OCI-LY7 (cell line): ENCODE measurements around the gene SLC25A15. TPM values are rescaled to one million over a fixed set of nuclear protein-coding genes. Genes with fewer than 3 reads are reported as not detected.

Source experiments
- BruUV-seq: library from RNA; stranded (reverse); fragments of 400-500 nt; replicated peaks from 2 replicates; lab custom pipeline; 2021; lab: Mats Ljungman, UMichigan
- CTCF ChIA-PET: fragments of 300-600 bp; sonication (Branson Sonifier 250); formaldehyde crosslinking; loops from one replicate; lab custom pipeline; 2022; ENCODE audit warnings: antibody characterized with exemption; ENCODE audit not compliant: unreplicated experiment; lab: Charles Lee
- POLR2A ChIA-PET: fragments of 300-600 bp; sonication (Branson Sonifier 250); formaldehyde crosslinking; loops from one replicate; lab custom pipeline; 2022; ENCODE audit warnings: antibody characterized with exemption; lab: Charles Lee
- DNase-seq: peaks from one replicate; pipeline ENCODE4 v3.0.0-alpha.2; 2015; ENCODE audit warnings: low spot score
- H2AFZ ChIP-seq: fragments of 200-600 bp; sonication (generic), shearing (Covaris generic); 2 replicates; pipeline ENCODE4 v1.6.1; 2014; ENCODE audit warnings: mild to moderate bottlenecking, antibody characterized with exemption, low read length, moderate library complexity
- H3K27ac ChIP-seq: fragments of 200-600 bp; sonication (generic); 2 replicates; pipeline ENCODE4 v1.5.1; 2014; ENCODE audit warnings: mixed run types, low read depth, mild to moderate bottlenecking, moderate library complexity, low read length, inconsistent platforms; ENCODE audit not compliant: poor library complexity, severe bottlenecking
- H3K36me3 ChIP-seq: fragments of 200-600 bp; sonication (generic); 2 replicates; pipeline ENCODE4 v1.6.1; 2014; ENCODE audit warnings: mild to moderate bottlenecking, antibody characterized with exemption, low read length, moderate library complexity, mixed read lengths; ENCODE audit not compliant: insufficient read depth
- H3K4me1 ChIP-seq: fragments of 200-600 bp; sonication (generic); 2 replicates; pipeline ENCODE4 v1.5.1; 2014; ENCODE audit warnings: mild to moderate bottlenecking, low read length; ENCODE audit not compliant: insufficient read depth, poor library complexity, severe bottlenecking
- H3K4me2 ChIP-seq: fragments of 200-600 bp; sonication (generic); 2 replicates; pipeline ENCODE4 v1.6.1; 2014; ENCODE audit warnings: mild to moderate bottlenecking, low read length
- H3K4me3 ChIP-seq: fragments of 200-600 bp; sonication (generic); 2 replicates; pipeline ENCODE4 v1.5.1; 2014; ENCODE audit warnings: mild to moderate bottlenecking, low read depth, low read length; ENCODE audit not compliant: poor library complexity, severe bottlenecking
- H3K79me2 ChIP-seq: fragments of 200-600 bp; sonication (generic); 2 replicates; pipeline ENCODE4 v1.6.1; 2016; ENCODE audit warnings: low read depth, mild to moderate bottlenecking, low read length, moderate library complexity, mixed read lengths; ENCODE audit not compliant: insufficient read depth
- H3K9me2 ChIP-seq: fragments of 200-600 bp; sonication (generic); 2 replicates; pipeline ENCODE4 v1.6.1; 2016; ENCODE audit warnings: mild to moderate bottlenecking, low read length, mixed read lengths; ENCODE audit not compliant: insufficient read depth
- H3K9me3 ChIP-seq: fragments of 200-600 bp; sonication (generic); 2 replicates; pipeline ENCODE4 v1.6.1; 2014; ENCODE audit warnings: mild to moderate bottlenecking, mixed run types, low read length, mixed read lengths
- H4K20me1 ChIP-seq: fragments of 200-600 bp; sonication (generic); 2 replicates; pipeline ENCODE4 v1.6.1; 2014; ENCODE audit warnings: mild to moderate bottlenecking, antibody characterized with exemption, low read length, moderate library complexity, mixed read lengths; ENCODE audit not compliant: insufficient read depth
- EZH2phosphoT487 ChIP-seq: fragments of 200-600 bp; sonication (generic); IDR thresholded peaks from 2 replicates; pipeline ENCODE4 v1.6.1; 2018; ENCODE audit warnings: low read depth, borderline replicate concordance, mild to moderate bottlenecking, mixed run types, antibody characterized with exemption, low read length, moderate library complexity, mixed read lengths
- intact Hi-C: fragments of 100-400 bp; cut with micrococcal nuclease; formaldehyde crosslinking; loops from one replicate; pipeline ENCODE4 v1.10.0; 2022; ENCODE audit not compliant: unreplicated experiment
- total RNA-seq, 2 experiments: library from RNA; depleted of rRNA in 1 of 2; stranded (reverse); fragments of >200 nt in 1 of 2; shearing (Covaris generic) in 1 of 2; gene quantifications; 2 replicates each; pipeline ENCODE4 v1.2.3, GENCODE V29; 2014 to 2022
- TF ChIP-seq, protein P1 (sequence below): fragments of 200-600 bp; sonication (generic); conservative IDR thresholded peaks from 2 replicates; pipeline ENCODE4 v1.5.1; 2014; ENCODE audit warnings: mild to moderate bottlenecking, antibody characterized with exemption, low read length, moderate library complexity, mixed read lengths

SLC25A15 gene
- total RNA-seq, 2 experiments from 2014 or later = 56.3 to 71.0 TPM

DNA sequence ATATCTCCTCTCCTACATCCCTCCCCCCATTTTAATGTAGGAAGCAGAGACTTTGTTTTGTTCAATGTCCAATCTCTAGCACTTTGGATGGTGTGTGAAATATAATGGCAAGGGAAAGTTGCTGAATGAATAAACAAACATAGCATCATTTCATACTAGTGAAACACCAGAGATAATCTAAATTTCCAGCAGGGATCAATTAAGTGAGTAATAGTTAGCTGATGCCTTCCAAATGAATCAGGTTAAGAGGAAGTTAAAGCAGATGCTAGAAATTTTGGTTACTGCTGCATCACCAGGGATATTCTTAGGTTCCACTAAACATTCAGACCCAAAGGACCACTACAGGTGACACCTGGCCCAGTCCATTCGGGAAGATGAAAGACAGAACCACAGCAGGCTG lies 26.6 kb upstream of the SLC25A15 start:
- CTCF ChIA-PET = no interaction called here
- peaks cover 60% of the 10 kb centered on the region for H3K79me2 ChIP-seq
- peaks cover 77% of the 10 kb centered on the region for H3K4me1 ChIP-seq
- POLR2A ChIA-PET = interaction anchor here (1.2 to 1.6 kb wide), 3 partner anchors 61 to 304 kb away, joined by 3 to 5 read pairs (median 4); no protein-coding TSS in a partner anchor
- TF ChIP-seq, protein P1, sequence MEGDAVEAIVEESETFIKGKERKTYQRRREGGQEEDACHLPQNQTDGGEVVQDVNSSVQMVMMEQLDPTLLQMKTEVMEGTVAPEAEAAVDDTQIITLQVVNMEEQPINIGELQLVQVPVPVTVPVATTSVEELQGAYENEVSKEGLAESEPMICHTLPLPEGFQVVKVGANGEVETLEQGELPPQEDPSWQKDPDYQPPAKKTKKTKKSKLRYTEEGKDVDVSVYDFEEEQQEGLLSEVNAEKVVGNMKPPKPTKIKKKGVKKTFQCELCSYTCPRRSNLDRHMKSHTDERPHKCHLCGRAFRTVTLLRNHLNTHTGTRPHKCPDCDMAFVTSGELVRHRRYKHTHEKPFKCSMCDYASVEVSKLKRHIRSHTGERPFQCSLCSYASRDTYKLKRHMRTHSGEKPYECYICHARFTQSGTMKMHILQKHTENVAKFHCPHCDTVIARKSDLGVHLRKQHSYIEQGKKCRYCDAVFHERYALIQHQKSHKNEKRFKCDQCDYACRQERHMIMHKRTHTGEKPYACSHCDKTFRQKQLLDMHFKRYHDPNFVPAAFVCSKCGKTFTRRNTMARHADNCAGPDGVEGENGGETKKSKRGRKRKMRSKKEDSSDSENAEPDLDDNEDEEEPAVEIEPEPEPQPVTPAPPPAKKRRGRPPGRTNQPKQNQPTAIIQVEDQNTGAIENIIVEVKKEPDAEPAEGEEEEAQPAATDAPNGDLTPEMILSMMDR = no peak
- H3K36me3 ChIP-seq = peaks cover 61% of the 10 kb centered on the region
- no peak for DNase-seq
- H4K20me1 ChIP-seq = no peaks in the 10 kb centered on the region
- H3K9me2 ChIP-seq = no peaks in the 10 kb centered on the region
- no TSS peak for BruUV-seq
- peak overlapping the region; percentile 61 for H3K27ac ChIP-seq
- H3K9me3 ChIP-seq = no peaks in the 10 kb centered on the region
- H2AFZ ChIP-seq = no peak overlapping the region
- intact Hi-C loops = no loop called here
- H3K4me2 ChIP-seq = peak overlapping the region; percentile 57
- peak overlapping the region; percentile 0 for H3K4me3 ChIP-seq

DNA sequence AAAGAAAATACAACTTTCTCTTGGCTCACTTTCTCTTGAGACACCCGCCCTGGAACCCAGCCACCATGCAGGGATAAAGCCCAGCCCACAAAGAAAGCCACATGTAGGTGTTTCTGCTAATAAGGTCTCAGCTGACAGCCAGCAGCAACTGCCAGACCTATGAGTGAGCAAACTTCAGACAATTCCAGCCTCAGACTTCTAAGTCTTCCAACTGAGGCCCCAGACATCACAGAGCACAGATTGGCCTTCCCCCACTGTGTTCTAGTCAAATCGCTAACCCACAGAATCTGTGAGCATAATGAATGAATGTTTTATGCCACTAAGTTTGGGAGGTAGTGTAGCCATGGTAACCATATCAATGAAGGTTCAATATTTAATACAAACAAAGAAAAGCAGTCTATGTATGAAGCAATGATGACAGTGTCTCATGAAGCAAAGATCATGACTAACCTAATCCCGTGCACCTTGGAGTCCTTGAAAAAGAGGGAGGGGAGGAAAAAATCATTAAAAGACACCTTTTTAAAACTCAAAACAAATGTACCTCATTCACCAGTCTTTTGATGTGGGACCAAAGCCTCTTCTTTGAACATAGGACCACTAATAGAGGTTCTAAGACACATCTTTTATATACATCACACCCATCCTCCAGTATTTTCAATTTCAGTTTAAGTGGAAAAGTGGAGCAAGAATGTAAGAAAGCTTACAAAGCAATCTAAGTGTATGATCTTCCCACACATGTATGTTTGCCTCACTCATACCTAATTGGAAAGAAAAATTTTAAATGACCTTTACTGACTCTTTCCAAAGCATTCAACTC lies 24.6 kb upstream of the SLC25A15 start:
- H3K27ac ChIP-seq = no peak overlapping the region
- intact Hi-C loops = no loop called here
- no peaks in the 10 kb centered on the region for H3K9me3 ChIP-seq
- peak overlapping the region; percentile 1; the same call in 1 of the 2 replicates for H3K4me2 ChIP-seq
- peaks cover 57% of the 10 kb centered on the region for H3K79me2 ChIP-seq
- no peak overlapping the region for H3K4me3 ChIP-seq
- H3K9me2 ChIP-seq = no peaks in the 10 kb centered on the region
- ChIA-PET POLR2A (interaction anchor here (1.1 to 1.9 kb wide), 3 partner anchors 11 to 70 kb away, joined by 4 to 7 read pairs (median 6); no protein-coding TSS in a partner anchor), CTCF (no interaction called here)
- DNase-seq = no peak
- no peak overlapping the region for H2AFZ ChIP-seq
- peaks cover 42% of the 10 kb centered on the region for H3K36me3 ChIP-seq
- H4K20me1 ChIP-seq = no peaks in the 10 kb centered on the region
- TF ChIP-seq, protein P1 = no peak
- H3K4me1 ChIP-seq = peaks cover 64% of the 10 kb centered on the region
- no TSS peak for BruUV-seq

DNA sequence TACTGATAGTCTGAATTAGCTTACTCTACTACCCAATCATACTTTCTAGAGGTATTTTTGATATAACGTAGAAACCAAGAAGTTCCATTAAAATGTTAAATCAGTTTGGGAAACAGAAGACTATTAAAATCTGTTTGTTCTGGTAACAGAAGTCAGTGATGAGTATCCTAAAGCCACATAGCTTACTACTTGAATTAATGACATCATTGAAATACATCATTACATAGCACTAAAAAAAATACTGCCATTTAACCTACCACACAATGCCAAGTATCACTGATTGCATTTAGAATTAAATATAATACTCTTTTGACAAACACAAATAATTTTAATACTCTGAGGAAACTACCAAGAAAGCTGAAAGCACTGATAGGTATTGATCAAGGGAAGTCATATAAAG lies 23.8 kb upstream of the SLC25A15 start:
- no peak for TF ChIP-seq EZH2phosphoT487
- TF ChIP-seq, protein P1 = no peak
- H3K4me1 ChIP-seq = peaks cover 61% of the 10 kb centered on the region
- H4K20me1 ChIP-seq = no peaks in the 10 kb centered on the region
- peaks cover 49% of the 10 kb centered on the region for H3K79me2 ChIP-seq
- H3K4me3 ChIP-seq = no peak overlapping the region
- no peak overlapping the region for H2AFZ ChIP-seq
- H3K9me3 ChIP-seq = no peaks in the 10 kb centered on the region
- intact Hi-C loops = no loop called here
- no peak overlapping the region for H3K27ac ChIP-seq
- H3K36me3 ChIP-seq = peaks cover 35% of the 10 kb centered on the region
- 0 out of 2 replicates have a peak overlapping the region, but pooled peaks have one; percentile 4 for H3K4me2 ChIP-seq
- BruUV-seq = no TSS peak
- no peak for DNase-seq
- H3K9me2 ChIP-seq = no peaks in the 10 kb centered on the region
- ChIA-PET POLR2A (interaction anchor here (1.1 to 1.9 kb wide), 6 partner anchors 10 to 71 kb away, joined by 3 to 7 read pairs (median 5); no protein-coding TSS in a partner anchor), CTCF (no interaction called here)
